Body of pancreas (tissue), 4 donors: ENCODE measurements around the gene MESP1. TPM values are rescaled to one million over a fixed set of nuclear protein-coding genes. Genes with fewer than 3 reads are reported as not detected.

Experiments used
- ATAC-seq: fragments of 150-250 bp; one replicate; pipeline ENCODE4 v1.9.1; 2016
- DNase-seq, 4 donors: peaks; one replicate each; pipeline ENCODE4 v3.0.0-alpha.2; 2019
- H3K27ac ChIP-seq, 4 donors: fragments of 200-600 bp; sonication (generic); 1 replicate in 3 of 4; 2 replicates in 1 of 4; pipeline versions ENCODE4 v1.5.1 to v1.6.1; 2016 to 2019; ENCODE audit warnings: mild to moderate bottlenecking in 1 of 4, mixed read lengths in 1 of 4, moderate library complexity in 1 of 4
- H3K27me3 ChIP-seq, 2 donors: fragments of 200-600 bp; sonication (generic); one replicate each; pipeline ENCODE4 v1.6.0; 2016; ENCODE audit warnings: mild to moderate bottlenecking in 1 of 2
- H3K36me3 ChIP-seq, 2 donors: fragments of 200-600 bp; sonication (generic); replicated peaks in 1 of 2; 2 replicates each; pipeline ENCODE4 v1.5.1; 2016; ENCODE audit warnings: low read depth in 2 of 2; ENCODE audit not compliant: insufficient read depth in 1 of 2
- H3K4me1 ChIP-seq: fragments of 200-600 bp; sonication (generic); one replicate; pipeline ENCODE4 v1.6.0; 2016
- H3K4me3 ChIP-seq, 2 donors: fragments of 200-600 bp; sonication (generic); 1 replicate in 1 of 2; 2 replicates in 1 of 2; pipeline ENCODE4 v1.5.1; 2016 to 2019
- H3K9me3 ChIP-seq, 3 donors: fragments of 200-600 bp; sonication (generic); 1 replicate in 2 of 3; 2 replicates in 1 of 3; pipeline ENCODE4 v1.5.1; 2016
- POLR2A ChIP-seq, 3 donors: fragments of 450-650 bp; IDR thresholded peaks; one replicate each; pipeline ENCODE4 v1.6.1; 2016; ENCODE audit warnings: antibody characterized with exemption in 3 of 3, mild to moderate bottlenecking in 2 of 3
- WGBS, 2 donors: methylation state at CpG; one replicate each; pipeline ENCODE4 v1.1.5; 2017; 5-methylcytosine and 5-hydroxymethylcytosine counted together
- intact Hi-C: fragments of 100-400 bp; cut with DNase I; formaldehyde crosslinking; loops from one replicate; pipeline ENCODE4 v1.15.1; 2023
- total RNA-seq, 2 donors: library from RNA; depleted of rRNA; stranded (reverse); fragments of >200 nt; gene quantifications; one replicate each; pipeline ENCODE4 v1.1.0, GENCODE V29; 2016
- TF ChIP-seq, protein P1 (sequence below), 7 experiments: fragments of 450-650 bp in 4 of 7; fragments of 200-600 bp in 3 of 7; sonication (generic) in 3 of 7; IDR thresholded peaks; one replicate each; pipeline ENCODE4 v1.5.1; 2016 to 2019; ENCODE audit warnings: antibody characterized with exemption in 7 of 7

Gene MESP1
- total RNA-seq, 2 donors from 2014 or later: 2.1 to 4.3 TPM

DNA sequence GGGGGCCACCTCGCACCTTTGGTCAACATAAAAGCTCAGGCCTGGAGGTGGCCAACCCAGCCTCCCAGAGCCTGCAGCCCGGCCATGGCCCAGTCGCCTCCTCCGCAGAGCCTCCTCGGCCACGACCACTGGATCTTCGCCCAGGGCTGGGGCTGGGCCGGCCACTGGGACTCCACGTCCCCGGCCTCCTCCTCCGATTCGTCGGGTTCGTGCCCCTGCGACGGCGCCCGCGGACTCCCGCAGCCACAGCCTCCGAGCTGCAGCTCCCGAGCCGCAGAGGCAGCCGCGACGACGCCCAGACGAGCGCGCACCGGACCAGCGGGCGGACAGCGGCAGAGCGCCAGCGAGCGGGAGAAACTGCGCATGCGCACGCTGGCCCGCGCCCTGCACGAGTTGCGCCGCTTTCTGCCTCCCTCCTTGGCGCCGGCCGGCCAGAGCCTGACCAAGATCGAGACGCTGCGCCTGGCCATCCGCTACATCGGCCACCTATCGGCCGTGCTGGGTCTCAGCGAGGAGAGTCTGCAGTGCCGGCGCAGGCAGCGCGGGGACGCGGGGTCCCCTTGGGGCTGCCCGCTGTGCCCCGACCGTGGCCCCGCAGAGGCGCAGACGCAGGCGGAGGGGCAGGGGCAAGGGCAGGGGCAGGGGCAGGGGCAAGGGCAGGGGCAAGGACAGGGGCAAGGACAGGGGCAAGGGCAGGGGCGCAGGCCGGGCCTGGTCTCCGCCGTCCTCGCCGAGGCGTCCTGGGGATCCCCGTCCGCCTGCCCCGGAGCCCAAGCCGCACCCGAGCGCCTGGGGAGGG, 25.4 kb upstream of the MESP1 start, which contains the start of gene MESP2:
TSS of gene MESP2 (plus strand) at position 59 of the 799 bp plus-strand sequence. CDS start at position 85, 26 bp downstream.
- TF ChIP-seq, protein P1, sequence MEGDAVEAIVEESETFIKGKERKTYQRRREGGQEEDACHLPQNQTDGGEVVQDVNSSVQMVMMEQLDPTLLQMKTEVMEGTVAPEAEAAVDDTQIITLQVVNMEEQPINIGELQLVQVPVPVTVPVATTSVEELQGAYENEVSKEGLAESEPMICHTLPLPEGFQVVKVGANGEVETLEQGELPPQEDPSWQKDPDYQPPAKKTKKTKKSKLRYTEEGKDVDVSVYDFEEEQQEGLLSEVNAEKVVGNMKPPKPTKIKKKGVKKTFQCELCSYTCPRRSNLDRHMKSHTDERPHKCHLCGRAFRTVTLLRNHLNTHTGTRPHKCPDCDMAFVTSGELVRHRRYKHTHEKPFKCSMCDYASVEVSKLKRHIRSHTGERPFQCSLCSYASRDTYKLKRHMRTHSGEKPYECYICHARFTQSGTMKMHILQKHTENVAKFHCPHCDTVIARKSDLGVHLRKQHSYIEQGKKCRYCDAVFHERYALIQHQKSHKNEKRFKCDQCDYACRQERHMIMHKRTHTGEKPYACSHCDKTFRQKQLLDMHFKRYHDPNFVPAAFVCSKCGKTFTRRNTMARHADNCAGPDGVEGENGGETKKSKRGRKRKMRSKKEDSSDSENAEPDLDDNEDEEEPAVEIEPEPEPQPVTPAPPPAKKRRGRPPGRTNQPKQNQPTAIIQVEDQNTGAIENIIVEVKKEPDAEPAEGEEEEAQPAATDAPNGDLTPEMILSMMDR (IDR thresholded peaks at IDR 0.05): peak in 4 of 7 experiments; percentile 44 to 63 (median 50)
- peak in 1 of 3 donors; percentile 27 for TF ChIP-seq POLR2A (IDR thresholded peaks at IDR 0.05)
- H3K27me3 ChIP-seq: no peaks in the 10 kb centered on the region
- peak within 1 kb of the TSS in 3 of 4 donors; percentile 20 to 56 (median 53) for H3K27ac ChIP-seq
- WGBS, 2 donors: 12 to 55% methylated on average over 9 to 67 of the region's 82 CpGs
- no peaks in the 10 kb centered on the region for H3K36me3 ChIP-seq
- peaks cover 31% of the 10 kb centered on the region for H3K4me1 ChIP-seq
- intact Hi-C loops: no loop called here
- ATAC-seq (peak; percentile 93), DNase-seq (peak; percentile 85 to 89 (median 88))
- H3K4me3 ChIP-seq: no peak within 1 kb of the TSS
- no peaks in the 10 kb centered on the region for H3K9me3 ChIP-seq

DNA sequence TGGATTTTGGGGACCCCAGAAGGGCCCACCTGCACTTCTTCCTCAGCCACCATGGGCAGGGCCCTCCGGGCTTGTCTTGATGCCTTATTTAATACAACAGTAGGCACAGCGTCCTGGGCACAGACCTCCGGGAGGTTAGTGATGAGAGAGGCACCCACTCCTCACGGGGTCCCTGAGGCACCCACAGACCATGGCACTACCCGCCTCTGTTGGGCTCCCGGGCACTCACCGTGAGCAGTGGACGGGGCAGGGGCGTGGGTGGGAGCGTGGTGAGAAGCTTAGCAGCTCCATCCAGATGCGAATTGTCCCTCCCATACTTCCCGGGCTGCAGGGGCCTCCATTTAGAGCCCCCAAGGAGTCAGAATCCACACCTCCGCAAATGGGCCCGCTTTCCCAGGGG, 24.8 kb upstream of the MESP1 start:
- H3K4me1 ChIP-seq: peaks cover 31% of the 10 kb centered on the region
- H3K9me3 ChIP-seq: no peaks in the 10 kb centered on the region
- TF ChIP-seq POLR2A (IDR thresholded peaks at IDR 0.05): no peak
- TF ChIP-seq, protein P1 (IDR thresholded peaks at IDR 0.05): no peak
- 83 to 95% methylated on average over 4 to 14 of the region's 14 CpGs for WGBS, 2 donors
- H3K4me3 ChIP-seq: no peak overlapping the region
- no peaks in the 10 kb centered on the region for H3K36me3 ChIP-seq
- no peaks in the 10 kb centered on the region for H3K27me3 ChIP-seq
- intact Hi-C loops: no loop called here
- ATAC-seq (no peak), DNase-seq (no peak)
- no peak overlapping the region for H3K27ac ChIP-seq

GRCh38 chr15:89774492-89774891, 23.4 kb upstream of the MESP1 start:
- Histone ChIP-seq H3K4me1 (peaks cover 40% of the 10 kb centered on the region), H3K27me3 (no peaks in the 10 kb centered on the region), H3K4me3 (no peak overlapping the region), H3K9me3 (no peaks in the 10 kb centered on the region), H3K36me3 (no peaks in the 10 kb centered on the region), H3K27ac (no peak overlapping the region)
- ATAC-seq (no peak), DNase-seq (no peak)
- intact Hi-C loops: no loop called here
- no peak for TF ChIP-seq POLR2A (IDR thresholded peaks at IDR 0.05)
- TF ChIP-seq, protein P1 (IDR thresholded peaks at IDR 0.05): no peak
- 96 to 100% methylated on average over 5 of the region's 5 CpGs for WGBS, 2 donors

DNA sequence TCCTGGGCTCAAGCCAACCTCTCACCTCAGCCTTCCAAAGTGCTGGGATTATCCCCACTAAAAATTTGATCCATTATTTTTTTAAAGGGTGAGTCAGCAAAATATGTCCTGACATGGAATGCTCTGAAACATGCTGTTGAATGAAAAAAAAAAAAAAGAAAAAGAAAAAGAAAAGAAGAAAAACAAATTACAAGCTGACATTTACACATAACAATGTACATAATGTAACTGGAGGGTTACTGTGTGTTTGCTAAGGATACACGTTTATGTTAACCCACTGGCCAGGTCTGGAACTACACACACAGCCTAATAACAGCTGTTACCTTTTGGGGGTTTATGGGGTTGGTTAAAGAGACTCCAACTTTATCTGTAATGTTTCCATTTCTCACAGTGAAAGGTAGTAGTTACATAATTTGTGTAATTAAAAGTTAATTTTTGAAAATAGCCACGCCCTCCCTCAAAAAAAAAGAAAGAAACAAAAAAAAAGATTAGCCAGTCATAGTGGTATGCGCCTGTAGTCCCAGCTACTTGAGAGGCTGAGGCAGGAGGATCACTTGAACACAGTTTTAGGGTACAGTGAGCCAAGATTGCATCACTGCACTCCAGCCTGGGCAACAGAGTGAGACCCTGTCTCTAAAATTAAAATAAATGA, 22.0 kb upstream of the MESP1 start:
- H3K4me3 ChIP-seq: no peak overlapping the region
- no peaks in the 10 kb centered on the region for H3K36me3 ChIP-seq
- DNase-seq (peak in 1 of 4 donors; percentile 19), ATAC-seq (no peak)
- H3K9me3 ChIP-seq: no peaks in the 10 kb centered on the region
- WGBS, 2 donors: 27 to 28% methylated on average over 3 of the region's 3 CpGs
- H3K27ac ChIP-seq: peak overlapping the region in 3 of 4 donors; percentile 2 to 43 (median 29)
- no peaks in the 10 kb centered on the region for H3K27me3 ChIP-seq
- intact Hi-C loops: no loop called here
- TF ChIP-seq, protein P1 (IDR thresholded peaks at IDR 0.05): peak in 6 of 7 experiments; percentile 21 to 70 (median 48)
- no peak for TF ChIP-seq POLR2A (IDR thresholded peaks at IDR 0.05)
- H3K4me1 ChIP-seq: peaks cover 54% of the 10 kb centered on the region
